Stimulated activated CD4-positive, alpha-beta T cell treated with anti-CD3 and anti-CD28 coated beads, TNF-alpha, amount 100 ng/mL, for 1 hour (primary cell): ENCODE data around the gene DBNDD1.
"Not testable (repeated sequence)": the region's sequence is repeated elsewhere in the genome, so short reads cannot be mapped to it uniquely, and the experiment has no call there.

Experiments used
- DNase-seq, 3 donors: peaks; one replicate each; pipeline ENCODE4 v3.0.0-alpha.2; 2020; ENCODE audit warnings: low read depth in 3 of 3, low spot score in 1 of 3

DBNDD1 gene

DNA sequence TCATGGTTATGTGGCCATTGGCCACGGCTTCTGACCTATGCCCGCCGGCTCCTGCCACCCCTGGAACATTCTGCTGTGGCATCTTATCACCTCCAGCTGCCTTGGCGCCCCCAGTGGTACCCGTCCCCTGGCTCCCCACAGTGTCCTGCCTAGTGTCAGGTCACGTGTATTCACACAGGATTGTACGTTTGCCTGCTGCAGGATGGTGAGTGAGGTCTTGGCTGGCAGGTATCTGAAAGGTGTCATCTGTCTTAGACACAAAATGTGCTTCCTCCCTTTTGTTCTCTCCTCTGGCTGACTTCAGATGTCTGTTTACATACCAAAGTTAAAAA is 24.9 kb downstream of the DBNDD1 start:
- DNase-seq = no peak

DNA sequence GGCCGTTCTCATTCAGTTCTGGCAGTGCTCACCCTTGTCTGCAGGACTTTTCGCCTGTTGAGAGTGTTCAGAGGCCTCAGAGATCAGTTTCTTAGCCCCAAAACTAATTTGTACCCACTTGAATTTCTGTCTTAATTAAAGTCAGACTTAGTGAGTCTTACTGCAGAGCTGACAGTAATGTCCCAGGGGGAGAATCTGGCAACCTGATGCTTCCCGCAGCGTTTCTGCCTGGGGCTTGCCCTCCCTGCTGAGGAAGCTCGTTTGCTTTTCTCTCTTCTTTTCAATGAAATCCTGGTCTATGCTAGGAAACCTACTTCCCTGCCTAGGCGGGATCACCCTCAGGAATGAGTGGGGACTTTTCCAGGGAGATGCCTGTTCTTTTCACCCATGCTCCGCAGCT is 25.3 kb downstream of the DBNDD1 start:
- no peak for DNase-seq

DNA sequence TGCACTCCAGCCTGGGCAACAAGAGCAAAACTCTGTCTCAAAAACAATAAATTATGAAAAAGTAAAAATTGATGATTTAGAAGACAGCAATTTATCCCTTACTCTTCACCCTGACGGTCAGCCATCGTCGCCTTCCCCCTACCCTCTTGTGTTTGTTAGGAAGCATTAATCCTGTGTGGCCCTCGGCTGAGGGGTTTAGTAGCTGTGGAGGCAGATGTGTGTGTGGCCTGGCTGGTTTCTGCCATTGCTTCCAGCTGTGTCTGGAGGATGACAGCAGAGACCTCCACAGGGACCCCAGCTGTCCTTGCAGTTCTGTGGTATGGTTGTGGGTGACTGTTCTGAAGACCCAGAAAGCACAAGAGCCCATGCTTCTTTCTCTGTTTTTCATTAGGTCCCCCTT is 25.9 kb downstream of the DBNDD1 start:
- no peak for DNase-seq

DNA sequence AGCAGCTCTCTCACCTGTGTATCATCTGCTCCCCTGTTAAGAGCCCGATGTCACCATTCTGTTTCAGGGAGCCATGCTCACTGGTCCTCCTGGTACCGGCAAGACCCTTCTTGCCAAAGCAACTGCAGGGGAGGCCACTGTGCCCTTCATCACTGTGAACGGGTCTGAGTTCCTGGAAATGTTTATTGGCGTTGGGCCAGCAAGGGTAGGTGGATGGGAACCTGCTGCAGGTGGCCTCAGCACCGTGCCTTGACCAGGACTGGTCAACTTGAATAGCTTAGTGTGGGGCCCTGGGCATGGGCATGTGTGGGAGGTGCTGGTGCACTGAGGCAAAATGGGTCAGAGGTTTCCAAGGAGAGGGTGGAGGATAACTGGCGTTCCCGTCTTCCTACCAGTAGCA is 28.5 kb downstream of the DBNDD1 start:
- DNase-seq = no peak

DNA sequence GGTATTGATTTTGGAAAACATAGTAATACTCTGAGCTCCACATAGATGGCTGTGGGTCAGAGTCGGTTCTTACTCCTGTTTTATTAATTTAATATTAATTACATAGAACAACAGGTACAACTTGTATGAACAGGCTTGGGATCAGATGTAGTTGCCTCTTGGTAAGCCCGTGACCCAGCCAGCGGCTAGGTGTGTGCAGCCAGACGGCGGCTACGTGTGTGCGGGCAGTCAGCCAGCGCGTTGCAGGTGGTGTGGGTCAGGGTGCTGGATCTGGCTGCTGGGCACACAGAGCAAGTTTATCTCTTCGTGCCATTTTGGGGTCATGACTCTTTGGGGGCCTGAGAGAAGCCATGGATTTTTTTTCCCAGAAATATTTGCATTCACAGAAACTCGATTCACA is 30.3 kb downstream of the DBNDD1 start:
- DNase-seq = no peak

DNA sequence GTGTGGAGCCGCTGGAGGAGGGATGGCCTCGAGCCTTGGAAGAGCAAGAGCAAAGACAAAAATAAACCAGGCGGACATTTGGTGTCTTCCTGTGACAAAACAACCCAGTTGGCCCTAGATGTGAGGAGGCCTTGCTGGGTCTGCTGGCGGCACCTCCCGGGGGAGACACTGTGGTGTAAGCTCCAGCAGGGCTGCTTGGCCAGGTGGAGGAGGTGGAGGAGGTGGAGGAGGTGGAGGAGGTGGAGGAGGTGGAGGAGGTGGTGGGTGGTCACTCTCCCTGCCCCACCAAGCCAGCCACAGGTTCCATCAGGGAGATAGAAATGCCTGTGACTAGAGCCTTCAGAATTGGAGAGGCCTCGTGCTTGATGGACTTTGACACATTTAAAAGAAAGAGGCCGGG is 32.1 kb downstream of the DBNDD1 start:
- no peak for DNase-seq

DNA sequence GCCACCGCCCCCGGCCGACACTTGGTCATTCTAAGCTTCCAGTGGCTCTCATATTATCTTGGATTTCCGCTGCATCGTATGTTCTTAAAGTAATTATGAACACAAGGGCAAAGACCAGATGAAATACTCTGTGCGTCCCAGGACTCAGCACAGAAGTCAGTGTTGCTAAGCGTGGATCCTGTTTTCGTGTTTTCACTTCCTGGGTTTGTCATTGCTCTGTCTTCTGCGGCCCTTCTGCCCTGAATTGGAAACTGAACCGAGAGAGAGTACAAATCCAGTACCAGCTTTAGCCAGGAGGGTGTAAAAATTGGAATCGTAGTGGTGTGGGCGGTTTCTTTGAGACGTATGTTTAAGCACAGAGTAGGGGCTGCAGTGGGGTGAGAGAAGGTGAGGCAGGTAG is 32.7 kb downstream of the DBNDD1 start:
- no peak for DNase-seq

DNA sequence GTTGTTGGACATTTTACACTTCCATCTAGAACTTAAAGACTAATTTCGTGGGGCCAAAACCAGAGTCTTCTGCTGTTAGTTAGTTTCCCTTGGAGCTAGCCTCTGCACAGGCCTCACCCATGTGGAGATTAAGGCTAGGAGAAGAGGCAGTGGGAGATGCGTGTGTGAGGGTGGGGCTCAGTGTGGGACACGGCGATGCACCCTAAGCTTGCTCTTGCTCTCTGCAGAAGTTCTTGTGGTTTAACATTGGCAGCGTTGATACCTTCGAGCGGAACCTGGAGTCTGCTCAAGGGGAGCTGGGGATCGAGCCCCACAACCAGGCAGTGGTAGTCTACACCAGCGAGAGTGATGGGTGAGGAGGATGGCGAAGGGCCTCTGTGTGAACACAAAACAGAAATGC is 34.0 kb downstream of the DBNDD1 start:
- DNase-seq = no peak

DNA sequence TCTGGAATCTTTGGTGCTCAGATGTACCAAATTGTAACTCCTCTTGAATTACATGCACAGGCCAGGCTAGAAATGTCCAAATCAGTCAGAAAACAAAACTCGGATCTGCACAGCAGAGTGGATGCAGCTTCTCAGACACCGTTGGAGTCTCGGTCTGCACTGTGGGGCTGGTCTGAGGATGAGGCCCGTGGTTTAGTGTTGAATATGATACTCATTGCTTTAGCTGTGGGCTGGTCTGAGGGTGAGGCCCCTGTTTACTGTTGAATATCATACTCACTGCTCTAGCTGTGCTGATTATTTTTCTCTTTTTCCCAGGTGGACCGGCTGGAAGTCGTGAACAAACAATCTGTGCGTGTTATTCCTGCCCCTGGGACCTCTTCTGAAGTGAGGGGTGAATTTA is 35.0 kb downstream of the DBNDD1 start:
- DNase-seq = no peak

DNA sequence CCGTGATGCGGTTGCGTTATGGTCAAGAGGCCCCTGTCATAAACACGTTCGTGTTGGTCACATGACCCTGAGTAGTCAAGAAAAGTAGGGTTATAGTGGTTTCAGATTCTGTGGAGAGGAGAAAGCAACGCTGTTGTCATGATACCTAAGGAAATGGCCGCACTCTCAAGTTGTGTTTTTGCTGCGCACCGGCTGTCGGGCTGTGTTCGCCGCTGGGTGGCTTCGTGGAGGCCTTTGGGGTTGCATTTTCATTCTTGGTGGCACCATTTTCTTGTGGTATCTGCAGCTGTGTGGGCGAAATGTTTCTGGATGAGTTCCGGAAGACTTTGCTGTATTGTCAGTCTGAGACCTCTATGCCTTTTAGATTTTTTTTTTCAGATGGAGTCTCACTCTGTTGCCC is 35.7 kb downstream of the DBNDD1 start:
- DNase-seq = no peak

DNA sequence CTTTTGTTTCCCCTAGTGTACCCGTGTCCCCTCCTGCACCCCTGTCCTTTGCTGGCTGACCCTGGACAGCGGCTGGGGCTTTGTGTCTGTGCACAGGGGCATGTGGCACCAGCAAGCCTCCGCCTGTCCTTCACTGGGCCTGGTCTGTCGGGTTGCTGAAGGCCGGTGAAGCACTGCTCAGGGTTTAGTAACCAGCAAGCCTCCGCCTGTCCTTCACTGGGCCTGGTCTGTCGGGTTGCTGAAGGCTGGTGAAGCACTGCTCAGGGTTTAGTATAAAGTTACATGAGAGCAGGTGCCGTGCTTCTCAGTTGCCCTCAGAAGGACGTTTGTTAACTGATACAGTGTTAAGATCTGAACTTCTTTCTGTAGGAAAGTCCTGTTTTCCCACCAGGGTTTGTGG is 36.9 kb downstream of the DBNDD1 start:
- no peak for DNase-seq

DNA sequence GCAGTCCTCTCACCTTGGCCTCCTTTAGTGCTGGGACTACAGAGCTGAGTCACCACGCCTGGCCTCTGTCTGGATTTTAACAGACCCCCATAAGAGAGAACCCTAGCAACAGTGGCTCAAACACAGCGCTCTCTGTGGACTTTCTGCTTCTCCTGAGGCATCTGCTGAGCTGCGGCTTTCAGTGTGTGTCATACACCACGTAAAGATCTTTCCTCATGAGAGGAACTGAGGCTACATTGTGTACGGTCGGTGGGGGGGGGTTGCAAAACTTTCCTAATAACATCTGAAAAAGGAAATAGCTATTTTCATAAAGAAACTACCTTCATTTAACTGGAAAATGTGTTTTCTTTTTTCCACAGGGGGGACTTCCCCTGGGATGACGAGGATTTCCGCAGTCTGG is 37.8 kb downstream of the DBNDD1 start:
- no peak for DNase-seq

DNA sequence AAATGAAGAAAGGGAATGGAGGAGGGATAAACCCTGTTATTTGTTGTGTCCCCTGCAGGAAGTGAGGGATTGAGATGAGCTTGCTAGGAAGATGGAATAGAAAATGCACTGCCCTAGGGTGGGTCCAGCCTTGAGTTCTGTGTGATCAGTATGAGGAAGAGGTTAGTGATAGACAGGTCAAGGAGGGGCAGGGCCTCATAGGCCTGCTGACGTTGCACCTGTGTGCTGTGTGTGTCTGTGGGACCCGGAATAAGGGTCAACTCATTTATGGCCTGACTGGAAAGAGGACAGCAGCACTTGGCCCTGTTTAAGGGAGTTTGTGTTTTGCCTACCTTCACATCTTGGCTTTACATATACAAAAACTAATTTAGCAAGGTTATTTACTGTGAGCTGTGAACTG is 44.4 kb downstream of the DBNDD1 start:
- DNase-seq = no peak

DNA sequence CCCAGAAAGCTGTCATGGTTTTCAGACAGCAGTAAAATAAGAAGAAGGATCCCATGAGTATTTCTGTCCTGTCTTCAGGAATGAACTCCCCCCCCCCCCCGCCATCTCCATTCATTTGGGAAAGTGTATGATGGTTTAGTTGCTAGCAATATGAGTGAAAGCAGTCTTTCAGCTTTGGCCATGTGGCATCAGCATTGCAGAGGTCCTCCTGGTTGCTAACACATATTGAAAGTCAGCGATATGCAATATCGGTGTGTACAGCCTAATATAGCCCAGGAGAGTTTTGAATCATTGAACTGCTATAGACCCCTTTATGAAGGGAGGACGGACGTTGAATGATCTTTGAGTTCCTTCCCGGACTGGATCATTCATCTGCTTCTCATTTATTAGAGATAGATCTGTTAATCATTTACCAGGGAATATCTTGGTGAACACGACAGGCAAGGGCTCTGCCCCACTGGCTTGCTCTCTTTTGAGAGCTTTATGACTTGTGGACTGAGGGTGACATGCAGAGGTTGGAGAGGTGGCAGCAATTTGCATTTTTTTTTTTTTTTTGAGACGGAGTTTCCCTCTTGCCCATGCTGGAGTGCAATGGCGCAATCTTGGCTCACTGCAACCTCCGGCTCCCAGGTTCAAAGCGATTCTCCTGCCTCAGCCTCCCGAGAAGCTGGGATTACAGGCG is 45.5 kb downstream of the DBNDD1 start:
- no peak for DNase-seq

DNA sequence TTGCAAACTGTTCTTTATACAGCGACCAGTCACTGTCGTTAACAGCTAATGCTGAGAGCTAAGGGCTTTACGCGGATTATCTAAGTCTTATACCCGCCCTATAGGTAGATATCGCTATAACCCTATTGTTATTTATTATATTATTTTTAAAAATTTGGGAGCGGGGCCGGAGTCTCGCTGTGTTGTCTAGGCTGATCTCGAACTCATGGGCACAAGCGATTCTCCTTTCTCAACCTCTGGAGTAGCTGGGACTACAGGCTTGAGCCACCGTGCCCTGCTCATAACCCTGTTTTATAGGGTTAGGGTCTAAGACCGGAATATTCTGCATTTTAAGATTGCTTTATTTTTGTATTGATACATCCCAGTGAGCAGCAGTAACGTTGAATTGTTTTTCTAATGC is 46.0 kb downstream of the DBNDD1 start:
- no peak for DNase-seq

DNA sequence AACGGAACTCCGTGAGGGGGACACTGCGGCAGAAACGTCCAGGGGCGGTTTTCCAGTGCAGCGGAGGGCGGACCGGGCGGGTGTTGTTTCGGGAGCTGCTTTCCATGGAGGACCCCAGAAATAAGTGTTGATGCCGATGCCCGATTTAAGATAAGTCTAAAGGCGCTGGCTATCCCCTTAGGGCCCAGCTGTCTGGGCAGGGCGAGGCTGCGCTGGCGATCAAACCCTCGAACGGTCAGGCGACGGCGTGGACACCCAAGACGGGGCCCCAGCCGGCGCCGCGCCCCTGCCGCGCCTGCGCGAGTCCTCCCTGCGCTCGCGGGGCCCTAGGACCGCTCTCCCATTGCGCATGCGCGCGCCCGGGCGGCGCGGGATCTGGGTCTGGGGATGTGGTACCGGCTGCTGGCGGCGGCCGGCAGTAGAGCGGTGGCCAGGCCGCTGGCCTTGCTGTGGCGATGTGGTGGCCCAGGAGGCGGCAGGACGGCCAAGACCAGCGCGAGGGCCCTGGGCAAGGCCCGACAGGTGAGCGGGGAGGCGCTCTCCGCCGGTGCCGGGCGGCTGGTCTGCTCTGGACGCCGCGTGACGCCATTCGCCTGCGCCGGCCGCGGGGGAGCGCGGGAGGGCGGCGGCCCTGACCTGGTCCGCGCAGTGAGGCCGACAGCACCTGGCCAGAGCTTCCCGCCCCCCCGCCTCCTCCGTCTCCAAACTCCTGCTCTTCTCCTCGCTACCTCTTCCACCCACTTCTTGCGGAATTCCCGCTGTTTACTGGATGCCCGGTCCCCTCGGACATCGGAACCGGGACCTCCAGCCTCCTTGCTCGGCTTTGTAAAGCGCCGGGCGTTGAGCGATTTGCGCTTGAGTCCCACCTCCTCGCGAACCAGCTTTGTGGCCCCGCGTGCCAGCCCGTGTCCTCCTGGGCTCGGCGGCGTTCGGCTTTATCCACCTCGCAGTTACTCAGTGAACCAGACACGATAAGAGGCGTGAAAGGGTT is 46.7 kb downstream of the DBNDD1 start:
- DNase-seq = peak; percentile 79 to 88 (median 85)

DNA sequence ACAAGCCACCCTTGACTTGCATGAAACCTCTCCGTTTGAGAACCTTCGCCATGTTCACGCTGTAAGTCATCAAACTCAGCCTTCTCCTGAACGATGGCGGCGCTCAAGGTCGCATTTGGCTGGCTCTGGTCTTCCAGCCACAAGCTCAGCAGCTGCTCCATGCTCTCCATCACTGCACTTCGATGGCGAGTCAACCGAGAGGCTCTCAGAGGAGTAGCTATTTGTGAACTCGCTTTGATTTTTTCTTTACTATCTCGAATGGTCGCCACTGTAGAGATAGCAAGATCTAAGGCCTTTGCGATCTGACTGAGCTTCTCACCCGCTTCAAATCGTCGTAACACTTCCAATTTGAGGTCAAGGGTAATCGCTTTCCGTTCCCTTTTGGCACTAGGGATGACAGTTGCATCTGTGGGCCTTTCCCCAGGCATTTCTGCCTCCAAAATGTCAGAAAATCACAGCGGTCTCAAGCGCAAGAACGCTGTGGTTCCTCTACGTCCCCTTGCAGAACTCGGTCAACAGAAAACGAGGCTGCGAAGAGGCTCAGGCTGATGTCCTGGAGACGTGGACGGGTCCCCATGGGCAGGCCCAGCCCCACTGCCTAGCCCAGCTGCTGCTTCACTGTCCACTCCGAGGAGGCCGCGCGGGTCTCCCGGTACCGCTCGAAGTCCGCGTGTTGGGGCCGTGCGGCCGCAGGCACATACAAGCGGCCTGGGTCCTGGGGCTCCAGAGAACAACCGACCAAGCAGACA is 47.6 kb downstream of the DBNDD1 start:
- no peak for DNase-seq

DNA sequence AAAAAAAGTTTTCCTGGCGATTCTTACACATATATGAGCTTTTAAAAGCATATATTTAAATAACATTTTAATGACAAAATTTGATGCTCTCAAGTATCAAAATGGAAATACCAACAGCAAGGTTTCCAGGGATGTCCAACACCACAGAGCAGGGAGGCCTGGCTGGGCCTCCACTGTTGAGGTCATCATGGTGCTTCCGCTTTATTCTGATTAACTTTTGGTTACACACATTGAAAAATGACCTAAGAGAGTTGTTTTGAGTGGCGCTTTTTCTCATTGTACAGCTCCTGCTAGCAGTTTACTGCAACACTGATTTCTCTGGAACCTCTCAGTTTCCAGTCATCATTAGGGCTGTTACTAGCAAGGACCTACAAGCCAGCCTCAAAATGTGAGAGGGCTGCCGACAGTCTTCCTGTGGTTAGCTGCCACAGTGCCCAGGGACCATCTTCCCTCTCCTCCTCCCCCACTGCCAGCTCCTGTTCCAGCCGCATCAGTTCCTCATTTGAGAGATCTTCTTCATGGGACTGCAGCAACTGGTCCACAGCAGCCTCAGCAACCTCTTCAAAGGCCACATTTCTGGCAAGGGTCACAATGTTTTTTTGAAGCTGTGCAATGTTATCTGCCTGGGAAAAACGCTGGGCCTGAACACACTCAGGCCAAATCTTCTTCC is 49.4 kb downstream of the DBNDD1 start:
- DNase-seq = no peak

DNA sequence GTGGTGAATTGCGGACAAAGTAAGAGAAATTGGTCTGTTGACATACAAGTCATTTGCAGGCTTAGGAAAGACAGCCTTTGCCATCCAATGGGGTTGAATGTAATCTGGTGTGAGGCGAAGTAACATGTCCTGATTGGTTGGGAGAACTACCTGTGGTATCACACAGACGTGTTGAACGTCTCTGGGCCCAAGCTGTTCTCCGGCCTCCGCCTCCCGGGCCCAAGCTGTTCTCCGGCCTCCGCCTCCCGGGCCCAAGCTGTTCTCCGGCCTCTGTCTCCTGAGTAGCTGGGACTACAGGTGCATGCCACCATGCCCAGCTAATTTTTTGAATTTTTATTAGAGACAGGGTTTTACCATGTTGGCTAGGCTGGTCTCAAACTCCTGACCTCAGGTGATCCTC is 51.2 kb downstream of the DBNDD1 start:
- DNase-seq = not testable (repeated sequence)

DNA sequence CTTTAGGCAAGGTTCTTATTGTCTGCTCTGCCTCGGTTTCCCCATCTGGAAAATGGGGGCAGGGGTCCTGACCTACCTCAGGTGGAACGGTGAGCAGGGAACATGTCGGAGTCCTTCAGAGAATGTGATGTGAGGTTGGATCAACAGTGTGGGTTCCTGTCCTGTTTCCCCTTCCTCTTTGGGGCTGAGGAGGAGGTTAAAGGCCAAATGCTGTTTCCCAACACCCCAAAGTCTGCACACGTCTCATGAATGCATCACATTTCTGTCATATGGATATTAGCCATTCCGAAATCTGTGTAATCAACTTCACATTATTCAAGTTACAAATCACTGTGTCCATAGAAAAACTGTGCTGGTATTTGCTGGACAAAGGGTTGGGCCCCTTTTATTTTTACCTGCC is 51.8 kb downstream of the DBNDD1 start:
- not testable (repeated sequence) for DNase-seq

DNA sequence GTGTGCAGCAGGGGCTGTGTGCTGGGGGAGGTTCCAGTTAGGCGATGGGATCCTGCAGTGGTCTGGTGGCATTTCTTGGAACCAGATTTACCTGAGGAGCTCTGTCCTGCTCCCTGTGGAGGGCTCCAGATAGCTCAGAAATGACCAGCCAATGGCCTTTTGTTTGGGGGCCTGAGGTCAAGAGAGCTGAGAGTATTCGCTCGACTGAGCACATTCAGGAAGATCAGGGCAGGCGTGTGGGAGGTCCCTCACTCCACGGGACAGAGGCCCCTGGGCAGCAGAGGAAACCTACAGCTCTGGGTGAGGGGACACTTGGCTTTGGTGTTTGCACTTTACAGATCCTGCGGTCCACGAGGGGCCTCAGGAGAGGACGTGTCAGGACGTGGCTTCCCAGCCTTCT is 52.5 kb downstream of the DBNDD1 start:
- DNase-seq = no peak
